ENCODE data around the gene TLE1.
"Not testable (repeated sequence)": the region's sequence is repeated elsewhere in the genome, so short reads cannot be mapped to it uniquely, and the experiment has no call there.

Gene TLE1

GRCh38 chr9:81622471-81623255, 66.7 kb downstream of the TLE1 start:
- no peak for DNase-seq (ENCODE audit: low read depth)

- no peak for DNase-seq (ENCODE audit: low read depth)
These were observed 67.5 kb downstream of the TLE1 start for GRCh38 chr9:81621785-81622259.

DNA sequence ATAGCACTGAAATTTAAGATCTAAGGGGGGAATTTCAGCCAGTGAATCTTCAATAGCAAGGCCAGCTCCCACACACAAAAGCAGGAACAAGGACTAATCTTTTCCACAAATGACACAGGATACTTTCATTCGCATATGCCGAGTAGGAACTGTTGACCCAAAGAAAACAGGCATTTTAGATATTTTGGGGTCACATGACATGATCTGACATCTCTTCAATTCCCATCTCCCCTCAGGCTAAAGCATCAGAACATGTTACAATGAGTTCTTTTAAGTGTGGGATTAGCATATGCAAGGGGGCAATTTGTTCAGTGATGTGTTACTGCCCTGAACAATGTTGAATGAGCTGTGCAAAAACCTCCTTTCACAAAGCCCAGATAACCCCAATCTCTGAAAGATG, 68.2 kb downstream of the TLE1 start:
- no peak for DNase-seq (ENCODE audit: low read depth)

- no peak for DNase-seq (ENCODE audit: low read depth)
These were observed 69.4 kb downstream of the TLE1 start for GRCh38 chr9:81620002-81620390.

- DNase-seq (ENCODE audit: low read depth), result peak; percentile 83
These were observed 69.9 kb downstream of the TLE1 start for GRCh38 chr9:81619353-81620001.

DNA sequence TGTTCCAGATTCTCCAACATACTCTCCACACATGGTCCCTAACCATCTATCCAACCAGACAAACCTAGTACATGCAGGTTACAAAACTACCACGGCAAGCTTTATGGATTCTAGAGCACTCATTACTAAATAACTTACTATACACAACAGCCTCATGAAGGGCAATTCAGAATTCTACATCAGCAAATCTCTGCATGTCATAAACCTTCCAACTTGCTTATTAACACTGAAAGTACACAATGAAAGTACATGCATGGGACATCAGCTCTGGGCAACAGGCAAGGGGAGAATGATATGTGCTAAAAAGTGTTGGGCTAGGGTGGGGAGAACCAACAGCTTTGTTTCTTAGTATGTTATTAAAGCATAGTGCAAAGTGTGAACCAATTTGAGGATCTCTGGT, 70.4 kb downstream of the TLE1 start:
- DNase-seq (ENCODE audit: low read depth), result no peak

GRCh38 chr9:81616141-81616540, 73.2 kb downstream of the TLE1 start:
- no peak for DNase-seq (ENCODE audit: low read depth)

DNA sequence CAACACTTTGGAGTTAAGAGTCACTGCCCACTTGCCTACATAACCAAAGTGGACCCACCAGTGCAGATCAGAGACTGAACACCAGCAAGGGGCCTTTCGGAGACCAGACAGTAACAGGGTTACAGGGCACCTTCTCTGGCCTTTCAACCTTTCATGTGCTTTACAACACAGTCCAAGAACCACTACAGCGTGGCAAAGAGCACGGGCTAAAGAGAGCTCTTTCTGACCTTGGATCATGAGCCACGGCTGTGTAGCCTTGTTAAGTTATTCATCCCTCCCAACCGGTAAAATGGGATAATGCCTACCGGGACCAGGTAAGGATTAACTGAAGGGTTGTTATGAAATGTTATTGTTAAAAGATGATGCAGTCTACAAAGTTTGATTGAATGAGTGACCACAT, 75.0 kb downstream of the TLE1 start:
- no peak for DNase-seq (ENCODE audit: low read depth)

DNA sequence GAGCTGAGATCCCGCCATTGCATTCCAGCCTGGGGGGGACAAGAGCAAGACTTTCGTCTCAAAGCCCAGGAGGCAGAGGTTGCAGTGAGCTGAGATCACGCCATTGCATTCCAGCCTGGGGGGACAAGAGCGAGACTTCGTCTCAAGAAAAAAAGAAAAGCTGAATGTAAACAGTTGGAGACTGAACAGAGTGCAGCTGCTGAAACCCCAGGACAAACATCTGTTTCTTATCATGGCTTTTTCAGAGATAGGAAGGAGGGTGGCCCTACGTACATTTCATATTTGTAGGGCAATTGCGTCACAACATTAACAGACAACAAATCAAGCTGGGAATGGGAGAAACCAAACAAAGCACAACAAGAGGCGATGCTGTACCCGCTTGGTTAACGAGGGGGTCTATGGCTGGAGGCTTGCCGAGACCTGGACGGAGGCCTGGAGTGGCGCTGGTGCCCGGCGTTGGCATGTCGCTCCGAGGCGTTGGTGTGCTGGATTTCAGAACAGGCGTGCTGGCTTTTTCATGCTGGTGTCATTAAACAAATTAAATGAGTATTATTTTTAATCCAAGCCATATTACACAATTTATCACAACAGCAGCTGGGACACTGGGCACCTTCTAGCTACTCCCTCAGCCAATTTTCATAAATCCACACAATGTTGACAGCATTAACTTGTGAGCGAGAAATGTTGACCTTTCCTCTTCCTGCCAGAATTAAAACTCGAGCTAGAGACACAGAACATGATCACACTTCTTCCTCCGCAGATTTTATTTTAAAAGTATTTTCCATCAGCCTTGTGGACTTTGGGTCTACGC, 76.1 kb downstream of the TLE1 start:
- peak; percentile 98 for DNase-seq (ENCODE audit: low read depth)

- DNase-seq (ENCODE audit: low read depth), result no peak
These were observed 77.7 kb downstream of the TLE1 start for GRCh38 chr9:81611664-81612063.

- no peak for DNase-seq (ENCODE audit: low read depth)
These were observed 78.6 kb downstream of the TLE1 start for GRCh38 chr9:81610740-81611107.

- DNase-seq (ENCODE audit: low read depth), result peak; percentile 9
These were observed 79.3 kb downstream of the TLE1 start for GRCh38 chr9:81609782-81610739.

DNA sequence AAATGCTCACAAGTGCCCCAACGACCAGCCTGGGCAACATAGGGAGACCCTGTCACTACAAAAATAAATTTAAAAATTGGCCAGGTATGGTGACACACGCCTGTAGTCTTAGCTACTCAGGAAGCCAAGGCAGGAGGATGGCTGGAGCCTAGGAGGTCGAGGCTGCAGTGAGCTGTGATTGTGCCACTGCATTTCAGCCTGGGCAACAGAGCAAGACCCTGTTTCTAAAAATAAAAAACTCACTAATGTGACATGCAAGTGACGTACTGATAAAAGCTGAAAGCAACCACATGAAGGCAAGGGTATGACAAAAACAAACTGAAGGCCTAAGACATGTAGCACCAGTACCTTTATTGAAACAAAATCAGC, 81.1 kb downstream of the TLE1 start:
- DNase-seq (ENCODE audit: low read depth), result no peak

DNA sequence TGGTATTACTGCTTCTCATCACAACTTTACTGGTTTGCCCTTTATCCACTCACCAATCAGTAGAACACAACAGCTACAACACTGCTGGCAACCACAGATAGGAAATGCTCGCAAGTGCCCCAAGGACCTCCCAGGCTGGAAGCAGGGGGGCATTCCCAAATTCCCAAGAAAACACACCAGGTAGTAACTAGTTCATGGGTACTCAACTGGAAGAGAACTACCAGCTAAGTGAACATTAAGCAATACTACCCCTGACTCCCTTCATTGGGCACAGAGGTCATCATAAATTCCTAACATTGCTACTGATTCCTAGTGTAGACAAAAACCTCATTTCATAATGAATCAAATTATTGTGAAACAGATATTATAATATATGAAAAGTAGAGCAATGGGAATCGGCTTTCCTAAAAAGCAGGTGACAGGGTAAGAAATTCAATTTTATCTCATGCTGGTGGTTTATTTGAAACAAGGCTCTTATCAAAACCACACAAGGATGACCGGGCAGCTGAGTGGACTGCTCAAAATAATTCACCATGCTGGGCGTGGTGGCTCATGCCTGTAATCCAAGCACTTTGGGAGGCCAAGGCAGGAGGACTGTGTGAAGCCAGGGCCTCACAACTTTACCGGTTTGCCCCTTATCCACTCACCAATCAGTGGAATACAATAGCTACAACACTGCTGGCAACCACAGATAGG, 81.6 kb downstream of the TLE1 start:
- DNase-seq (ENCODE audit: low read depth), result no peak

- not testable (repeated sequence) for DNase-seq (ENCODE audit: low read depth)
These were observed 83.1 kb downstream of the TLE1 start for GRCh38 chr9:81606261-81606660.

DNA sequence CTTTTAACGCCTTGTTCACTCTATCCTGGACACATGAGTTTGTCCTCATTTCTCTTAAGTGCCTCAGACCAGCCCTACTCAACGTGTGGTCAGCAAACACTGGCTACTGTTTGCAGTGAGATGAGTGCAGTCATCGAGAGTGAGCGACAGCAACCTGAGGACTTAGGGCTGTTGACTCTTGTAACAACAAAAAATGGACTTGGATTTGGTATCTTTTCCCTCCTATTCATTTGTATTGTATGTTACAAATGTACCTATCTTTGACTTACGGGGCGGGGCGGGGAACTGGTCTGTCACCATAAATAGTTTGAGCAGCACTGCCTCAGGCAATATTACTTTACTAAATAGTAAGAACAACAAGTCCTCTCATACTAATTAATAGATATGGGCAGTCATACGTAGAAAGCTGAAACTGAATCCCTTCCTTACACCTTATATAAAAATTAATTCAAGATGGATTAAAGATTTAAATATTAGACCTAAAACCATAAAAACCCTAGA, 84.1 kb downstream of the TLE1 start:
- DNase-seq (ENCODE audit: low read depth), result no peak

GRCh38 chr9:81604306-81605169, 84.8 kb downstream of the TLE1 start:
- DNase-seq (ENCODE audit: low read depth), result no peak

- DNase-seq (ENCODE audit: low read depth), result no peak
These were observed 86.3 kb downstream of the TLE1 start for GRCh38 chr9:81602887-81603680.

Measured in fibroblast of gingiva (primary cell).